Activated CD4-positive, alpha-beta T cell treated with anti-CD3 and anti-CD28 coated beads for 36 hours (primary cell): Measurements from ENCODE around the gene PHF13. TPM values are rescaled to one million over a fixed set of nuclear protein-coding genes. Genes with fewer than 3 reads are reported as not detected.
"Not testable (repeated sequence)": the region's sequence is repeated elsewhere in the genome, so short reads cannot be mapped to it uniquely, and the experiment has no call there.

Source experiments
- ATAC-seq: fragments of 200-7000 bp; cut with Tn5 transposase; one replicate; pipeline ENCODE4 v1.10.0; 2021; ENCODE audit warnings: mild to moderate bottlenecking, moderate library complexity
- CTCF ChIA-PET: fragments of 350-600 bp; sonication (Branson Sonifier 250); formaldehyde crosslinking; loops from one replicate; lab custom pipeline; 2021; ENCODE audit warnings: antibody characterized with exemption; lab: Charles Lee
- POLR2A ChIA-PET: fragments of 350-600 bp; sonication (Branson Sonifier 250); formaldehyde crosslinking; loops from one replicate; lab custom pipeline; 2021; ENCODE audit warnings: antibody characterized with exemption, inconsistent platforms; lab: Charles Lee
- DNase-seq: peaks from one replicate; pipeline ENCODE4 v3.0.0-alpha.2; 2020
- H3K27ac Mint-ChIP-seq: one replicate; pipeline ENCODE4 v1.8.0; 2021; ENCODE audit warnings: mixed read lengths
- H3K27me3 Mint-ChIP-seq: one replicate; pipeline ENCODE4 v1.8.0; 2021; ENCODE audit warnings: mixed read lengths
- H3K36me3 Mint-ChIP-seq: one replicate; pipeline ENCODE4 v1.8.0; 2021; ENCODE audit warnings: low read depth, mixed read lengths
- H3K4me1 Mint-ChIP-seq: one replicate; pipeline ENCODE4 v1.8.0; 2021; ENCODE audit warnings: mixed read lengths
- H3K4me3 Mint-ChIP-seq: one replicate; pipeline ENCODE4 v1.8.0; 2021; ENCODE audit warnings: mild to moderate bottlenecking, moderate library complexity, mixed read lengths
- H3K9me3 Mint-ChIP-seq: one replicate; pipeline ENCODE4 v1.8.0; 2021; ENCODE audit warnings: low read depth, mixed read lengths
- intact Hi-C, 2 experiments: fragments of 100-400 bp; cut with DNase I in 1 of 2; cut with micrococcal nuclease in 1 of 2; formaldehyde crosslinking; loops; one replicate each; pipeline versions ENCODE4 v1.14.2 to v1.15.1; 2022 to 2024; cut with DNase I, micrococcal nuclease
- total RNA-seq, 2 experiments: library from RNA; stranded (reverse); gene quantifications; one replicate each; pipeline ENCODE4 v1.2.3, GENCODE V29; 2021

Gene PHF13
- total RNA-seq, 2 experiments from 2014 or later, result 13.2 to 13.6 TPM

- intact Hi-C loops, result no loop called here
- ChIA-PET POLR2A (interaction anchor here (1.3 kb wide), 1 partner anchor 15 kb away, joined by 3 read pairs; the partner anchor contains the start of gene ZBTB48), CTCF (interaction anchor here (1.1 kb wide), 1 partner anchor 156 kb away, joined by 3 read pairs; no protein-coding TSS in a partner anchor)
- peaks cover 35% of the 10 kb centered on the region for H3K4me1 Mint-ChIP-seq
- no peak overlapping the region for H3K27ac Mint-ChIP-seq
- H3K9me3 Mint-ChIP-seq, result no peaks in the 10 kb centered on the region
- H3K27me3 Mint-ChIP-seq, result no peaks in the 10 kb centered on the region
- no peak for DNase-seq
- ATAC-seq, result no peak
- H3K4me3 Mint-ChIP-seq, result no peak overlapping the region
- peaks cover 41% of the 10 kb centered on the region for H3K36me3 Mint-ChIP-seq
Measured at GRCh38 chr1:6594977-6595740, 18.4 kb upstream of the PHF13 start.

- Mint-ChIP-seq H3K36me3 (peaks cover 45% of the 10 kb centered on the region), H3K27ac (no peak overlapping the region), H3K9me3 (no peaks in the 10 kb centered on the region), H3K4me3 (no peak overlapping the region), H3K27me3 (no peaks in the 10 kb centered on the region), H3K4me1 (peaks cover 36% of the 10 kb centered on the region)
- DNase-seq, result no peak
- intact Hi-C loops, result no loop called here
- CTCF ChIA-PET, result no interaction called here
- no peak for ATAC-seq
- POLR2A ChIA-PET, result no interaction called here
Measured at GRCh38 chr1:6596351-6596750, 17.2 kb upstream of the PHF13 start.

- H3K27me3 Mint-ChIP-seq, result no peaks in the 10 kb centered on the region
- no peak overlapping the region for H3K4me3 Mint-ChIP-seq
- CTCF ChIA-PET, result interaction anchor here (0.5 to 1.1 kb wide), 3 partner anchors 16 to 912 kb away, joined by 3 read pairs; no protein-coding TSS in a partner anchor
- intact Hi-C loops, result no loop called here
- H3K27ac Mint-ChIP-seq, result no peak overlapping the region
- H3K9me3 Mint-ChIP-seq, result no peaks in the 10 kb centered on the region
- peaks cover 36% of the 10 kb centered on the region for H3K4me1 Mint-ChIP-seq
- ATAC-seq (no peak), DNase-seq (no peak)
- POLR2A ChIA-PET, result no interaction called here
- H3K36me3 Mint-ChIP-seq, result peaks cover 45% of the 10 kb centered on the region
Measured at GRCh38 chr1:6596886-6597776, 16.4 kb upstream of the PHF13 start.

- intact Hi-C loops, result no loop called here
- CTCF ChIA-PET, result interaction anchor here (0.7 to 1.1 kb wide), 2 partner anchors 16 to 23 kb away, joined by 3 read pairs; no protein-coding TSS in a partner anchor
- H3K9me3 Mint-ChIP-seq, result no peaks in the 10 kb centered on the region
- H3K4me1 Mint-ChIP-seq, result peaks cover 34% of the 10 kb centered on the region
- DNase-seq, result no peak
- peaks cover 45% of the 10 kb centered on the region for H3K36me3 Mint-ChIP-seq
- H3K27ac Mint-ChIP-seq, result no peak overlapping the region
- ATAC-seq, result no peak
- no peak overlapping the region for H3K4me3 Mint-ChIP-seq
- POLR2A ChIA-PET, result no interaction called here
- H3K27me3 Mint-ChIP-seq, result no peaks in the 10 kb centered on the region
Measured at GRCh38 chr1:6597777-6598131, 15.8 kb upstream of the PHF13 start.

GRCh38 chr1:6599141-6599975, 14.2 kb upstream of the PHF13 start:
- Mint-ChIP-seq H3K27me3 (no peaks in the 10 kb centered on the region), H3K4me3 (peak overlapping the region; percentile 97), H3K27ac (peak overlapping the region; percentile 92), H3K36me3 (peaks cover 40% of the 10 kb centered on the region), H3K4me1 (peaks cover 44% of the 10 kb centered on the region), H3K9me3 (no peaks in the 10 kb centered on the region)
- ATAC-seq (no peak), DNase-seq (peak; percentile 78)
- POLR2A ChIA-PET, result interaction anchor here (0.7 to 1.6 kb wide), 2 partner anchors 10 to 20 kb away, joined by 3 to 6 read pairs; partner anchors contain the start of gene ZBTB48
- intact Hi-C loops, result no loop called here
- CTCF ChIA-PET, result interaction anchor here (1.2 to 3.6 kb wide), 6 partner anchors 15 to 159 kb away, joined by 4 to 14 read pairs (median 8); partner anchors contain the start of gene THAP3

GRCh38 chr1:6599991-6600390, 13.5 kb upstream of the PHF13 start:
- H3K9me3 Mint-ChIP-seq, ATAC-seq, DNase-seq, H3K27me3 Mint-ChIP-seq: not testable (repeated sequence)
- intact Hi-C loops, result loop anchor here (2.0 to 10.0 kb wide), 5 partner anchors 45 to 1365 kb away; partner anchors contain the start of genes ICMT (in 1 of the 2), NOL9 (in 1 of the 2), PARK7 (in 1 of the 2) and TAS1R1 (in 1 of the 2)
- POLR2A ChIA-PET, result interaction anchor here (0.7 to 1.6 kb wide), 4 partner anchors 9 to 21 kb away, joined by 3 to 6 read pairs (median 4); partner anchors contain the start of gene ZBTB48
- CTCF ChIA-PET, result interaction anchor here (0.6 to 3.6 kb wide), 7 partner anchors 15 to 159 kb away, joined by 3 to 14 read pairs (median 7); partner anchors contain the start of gene THAP3
- Mint-ChIP-seq H3K4me3 (peak overlapping the region; percentile 97), H3K27ac (peak overlapping the region; percentile 94), H3K4me1 (peaks cover 45% of the 10 kb centered on the region), H3K36me3 (peaks cover 37% of the 10 kb centered on the region)

- Mint-ChIP-seq H3K36me3 (peaks cover 33% of the 10 kb centered on the region), H3K4me1 (peaks cover 45% of the 10 kb centered on the region)
- intact Hi-C loops, result loop anchor here (1.0 to 10.0 kb wide), 10 partner anchors 13 to 1364 kb away; partner anchors contain the start of genes NOL9 (in 2 of the 2), ICMT (in 1 of the 2), NPHP4 (in 1 of the 2) and PARK7 (in 1 of the 2)
Measured at GRCh38 chr1:6600410-6601048, 13.0 kb upstream of the PHF13 start.

GRCh38 chr1:6601049-6601922, 12.2 kb upstream of the PHF13 start:
- CTCF ChIA-PET, result interaction anchor here (0.5 to 3.6 kb wide), 7 partner anchors 12 to 84 kb away, joined by 3 to 14 read pairs (median 3); partner anchors contain the start of genes NOL9, PHF13 and ZBTB48

More at GRCh38 chr1:6600410-6601048, 13.0 kb upstream of the PHF13 start:
- POLR2A ChIA-PET, result interaction anchor here (1.0 to 1.6 kb wide), 3 partner anchors 9 to 21 kb away, joined by 3 to 6 read pairs (median 4); partner anchors contain the start of gene ZBTB48
- CTCF ChIA-PET, result interaction anchor here (0.6 to 3.6 kb wide), 7 partner anchors 16 to 160 kb away, joined by 3 to 14 read pairs (median 7); partner anchors contain the start of gene THAP3
- ATAC-seq (peak; percentile 0), DNase-seq (no peak)
- Mint-ChIP-seq H3K9me3 (no peaks in the 10 kb centered on the region), H3K4me3 (peak overlapping the region; percentile 97), H3K27ac (peak overlapping the region; percentile 94), H3K27me3 (no peaks in the 10 kb centered on the region)

More at GRCh38 chr1:6601049-6601922, 12.2 kb upstream of the PHF13 start:
- peak; percentile 80 for ATAC-seq
- Mint-ChIP-seq H3K27me3 (no peaks in the 10 kb centered on the region), H3K4me3 (peak overlapping the region; percentile 97), H3K27ac (peak overlapping the region; percentile 94), H3K9me3 (no peaks in the 10 kb centered on the region), H3K36me3 (peaks cover 26% of the 10 kb centered on the region), H3K4me1 (peaks cover 40% of the 10 kb centered on the region)
- DNase-seq, result peak; percentile 94
- POLR2A ChIA-PET, result interaction anchor here (0.6 to 1.6 kb wide), 7 partner anchors 10 to 26 kb away, joined by 3 to 6 read pairs (median 4); partner anchors contain the start of genes PHF13 and ZBTB48
- intact Hi-C loops, result loop anchor here (1.0 to 10.0 kb wide), 10 partner anchors 12 to 1364 kb away; partner anchors contain the start of genes NOL9 (in 2 of the 2), ICMT (in 1 of the 2), NPHP4 (in 1 of the 2) and PARK7 (in 1 of the 2)
